Kidney epithelial cell (primary cell): ENCODE data around the gene NKX2-4. TPM values are rescaled to one million over a fixed set of nuclear protein-coding genes. Genes with fewer than 3 reads are reported as not detected.
"Not testable (repeated sequence)": the region's sequence is repeated elsewhere in the genome, so short reads cannot be mapped to it uniquely, and the experiment has no call there.

Source experiments
- DNase-seq: peaks from one replicate; pipeline ENCODE4 v3.0.0-alpha.2; 2010; ENCODE audit warnings: low read depth
- H3K27me3 ChIP-seq: 2 replicates; pipeline ENCODE4 v1.6.0; 2011; ENCODE audit warnings: low read length; ENCODE audit not compliant: control insufficient read depth, insufficient read depth
- H3K36me3 ChIP-seq: 2 replicates; pipeline ENCODE4 v1.5.1; 2011; ENCODE audit warnings: low read length; ENCODE audit not compliant: control insufficient read depth, insufficient read depth
- H3K4me3 ChIP-seq: 2 replicates; pipeline ENCODE4 v1.5.1; 2011; ENCODE audit warnings: low read depth, mild to moderate bottlenecking, control low read depth, low read length
- CTCF ChIP-seq: IDR thresholded peaks from 2 replicates; pipeline ENCODE4 v1.5.1; 2011; ENCODE audit warnings: mild to moderate bottlenecking, moderate library complexity, low read length, control low read depth, inconsistent platforms; ENCODE audit not compliant: insufficient read depth, poor library complexity, severe bottlenecking
- total RNA-seq: library from RNA; depleted of rRNA; stranded (reverse); fragments of >200 nt; gene quantifications from 2 replicates; pipeline ENCODE4 v1.2.3, GENCODE V29; 2015

The NKX2-4 gene
- total RNA-seq, 1 donor from 2014 or later, result not detected

- Histone ChIP-seq H3K36me3 (peaks cover 1% of the 10 kb centered on the region), H3K4me3 (no peak overlapping the region), H3K27me3 (no peaks in the 10 kb centered on the region)
- no peak for DNase-seq
- no peak for TF ChIP-seq CTCF
Measured at GRCh38 chr20:21373436-21373835, 23.9 kb downstream of the NKX2-4 start.

GRCh38 chr20:21372016-21372415 is 25.3 kb downstream of the NKX2-4 start:
- no peaks in the 10 kb centered on the region for H3K27me3 ChIP-seq
- H3K36me3 ChIP-seq, result peaks cover 1% of the 10 kb centered on the region
- no peak overlapping the region for H3K4me3 ChIP-seq
- TF ChIP-seq CTCF, result no peak
- DNase-seq, result no peak

GRCh38 chr20:21371193-21371592 is 26.1 kb downstream of the NKX2-4 start:
- H3K4me3 ChIP-seq, result no peak overlapping the region
- peaks cover 1% of the 10 kb centered on the region for H3K36me3 ChIP-seq
- no peaks in the 10 kb centered on the region for H3K27me3 ChIP-seq
- DNase-seq, result no peak
- TF ChIP-seq CTCF, result no peak

- no peak for TF ChIP-seq CTCF
- no peak overlapping the region for H3K4me3 ChIP-seq
- H3K27me3 ChIP-seq, result no peaks in the 10 kb centered on the region
- DNase-seq, result no peak
- peaks cover 2% of the 10 kb centered on the region for H3K36me3 ChIP-seq
Measured at GRCh38 chr20:21368791-21369190, 28.5 kb downstream of the NKX2-4 start.

- not testable (repeated sequence) for H3K4me3 ChIP-seq, H3K27me3 ChIP-seq, H3K36me3 ChIP-seq, DNase-seq
Measured at GRCh38 chr20:21366273-21366672, 31.1 kb downstream of the NKX2-4 start.

GRCh38 chr20:21365771-21366170 is 31.6 kb downstream of the NKX2-4 start:
- peaks cover 3% of the 10 kb centered on the region for H3K36me3 ChIP-seq
- DNase-seq, result no peak
- H3K4me3 ChIP-seq, result no peak overlapping the region
- no peak for TF ChIP-seq CTCF
- no peaks in the 10 kb centered on the region for H3K27me3 ChIP-seq
